HepG2 (cell line): Measurements from ENCODE around the gene COPB2.
"Not testable (repeated sequence)": the region's sequence is repeated elsewhere in the genome, so short reads cannot be mapped to it uniquely, and the experiment has no call there.

Experiments
- CHD4 ChIP-seq: fragments of 200-600 bp; sonication (generic); IDR thresholded peaks from 2 replicates; pipeline ENCODE4 v1.7.0; 2017; ENCODE audit warnings: mild to moderate bottlenecking, low read length, borderline replicate concordance
- FLYWCH1 ChIP-seq: sonication (generic); formaldehyde crosslinking; IDR thresholded peaks from 2 replicates; pipeline ENCODE4 v1.8.1; 2023; ENCODE audit warnings: mild to moderate bottlenecking, missing genetic modification reagents
- JUND ChIP-seq: sonication (generic); formaldehyde crosslinking; IDR thresholded peaks from 2 replicates; pipeline ENCODE4 v1.8.0; 2022; ENCODE audit warnings: mild to moderate bottlenecking, missing genetic modification reagents
- SMARCC2 ChIP-seq: fragments of 450-650 bp; IDR thresholded peaks from 2 replicates; pipeline ENCODE4 v1.6.1; 2017; ENCODE audit warnings: antibody characterized with exemption, mild to moderate bottlenecking
- ZFP37 ChIP-seq: sonication (generic); formaldehyde crosslinking; IDR thresholded peaks from 2 replicates; pipeline ENCODE4 v1.4.0; 2020; ENCODE audit warnings: missing genetic modification reagents, borderline replicate concordance
- TF ChIP-seq, protein P1 (sequence below): sonication (generic); formaldehyde crosslinking; IDR thresholded peaks from 2 replicates; pipeline ENCODE4 v1.5.0; 2020; ENCODE audit warnings: mild to moderate bottlenecking, missing genetic modification reagents, moderate library complexity

DNA sequence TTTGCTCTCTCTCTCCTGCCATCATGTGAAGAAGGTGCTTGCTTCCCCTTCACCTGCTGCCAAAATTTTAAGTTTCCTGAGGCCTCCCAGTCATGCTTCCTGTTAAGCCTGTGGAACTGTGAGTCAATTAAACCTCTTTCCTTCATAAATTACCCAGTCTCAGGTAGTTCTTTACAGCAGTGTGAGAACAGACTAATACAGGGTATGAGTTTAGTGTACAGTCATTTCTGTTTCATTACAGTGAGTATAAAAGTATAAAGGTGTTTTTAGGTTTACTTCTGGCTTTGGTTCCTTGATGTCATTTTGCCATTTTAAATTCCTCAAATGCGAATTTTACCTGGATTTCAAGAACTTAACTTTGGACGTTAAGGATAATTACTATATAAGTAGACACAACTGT is 7.2 kb downstream of the COPB2 start:
- TF ChIP-seq CHD4; ZFP37 (CRISPR knock-in tag); JUND; FLYWCH1 (CRISPR knock-in tag); SMARCC2: not testable (repeated sequence)
- TF ChIP-seq, protein P1, sequence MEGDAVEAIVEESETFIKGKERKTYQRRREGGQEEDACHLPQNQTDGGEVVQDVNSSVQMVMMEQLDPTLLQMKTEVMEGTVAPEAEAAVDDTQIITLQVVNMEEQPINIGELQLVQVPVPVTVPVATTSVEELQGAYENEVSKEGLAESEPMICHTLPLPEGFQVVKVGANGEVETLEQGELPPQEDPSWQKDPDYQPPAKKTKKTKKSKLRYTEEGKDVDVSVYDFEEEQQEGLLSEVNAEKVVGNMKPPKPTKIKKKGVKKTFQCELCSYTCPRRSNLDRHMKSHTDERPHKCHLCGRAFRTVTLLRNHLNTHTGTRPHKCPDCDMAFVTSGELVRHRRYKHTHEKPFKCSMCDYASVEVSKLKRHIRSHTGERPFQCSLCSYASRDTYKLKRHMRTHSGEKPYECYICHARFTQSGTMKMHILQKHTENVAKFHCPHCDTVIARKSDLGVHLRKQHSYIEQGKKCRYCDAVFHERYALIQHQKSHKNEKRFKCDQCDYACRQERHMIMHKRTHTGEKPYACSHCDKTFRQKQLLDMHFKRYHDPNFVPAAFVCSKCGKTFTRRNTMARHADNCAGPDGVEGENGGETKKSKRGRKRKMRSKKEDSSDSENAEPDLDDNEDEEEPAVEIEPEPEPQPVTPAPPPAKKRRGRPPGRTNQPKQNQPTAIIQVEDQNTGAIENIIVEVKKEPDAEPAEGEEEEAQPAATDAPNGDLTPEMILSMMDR = not testable (repeated sequence)
